RPMI7951 (cell line): Measurements from ENCODE around the gene CHPF2. TPM values are rescaled to one million over a fixed set of nuclear protein-coding genes. Genes with fewer than 3 reads are reported as not detected.
A peak's percentile ranks its signal among the peaks of the same experiment; 100 is the strongest.

Experiments used
- DNase-seq: peaks from one replicate; pipeline ENCODE4 v3.0.0-alpha.2; 2012; ENCODE audit warnings: low read depth
- total RNA-seq: library from RNA; depleted of rRNA; stranded (reverse); fragments of >200 nt; shearing (Covaris generic); gene quantifications from 2 replicates; pipeline ENCODE4 v1.2.3, GENCODE V29; 2014

Gene CHPF2
- total RNA-seq, 1 experiment from 2014 or later: 28.0 TPM

DNA sequence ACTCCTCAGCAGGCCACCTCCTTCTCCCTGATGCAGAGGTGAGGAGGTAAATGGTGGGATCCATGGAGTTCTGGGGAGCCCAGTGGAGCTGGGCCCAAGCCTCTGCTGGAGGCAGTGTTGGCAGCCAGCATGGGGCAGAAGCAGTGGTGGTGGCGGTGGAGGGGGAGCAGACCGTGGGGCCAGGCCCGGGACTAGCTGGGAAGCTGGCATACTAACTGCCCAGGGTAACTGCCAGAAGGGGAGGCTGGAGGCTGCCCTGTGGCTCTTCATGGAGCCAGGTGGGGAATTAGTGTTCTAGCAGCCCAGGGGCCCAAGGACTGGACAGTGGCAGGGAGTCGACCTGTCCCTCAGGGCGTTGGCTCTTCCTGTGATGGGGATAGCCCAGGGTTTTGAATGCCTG is 32.3 kb downstream of the CHPF2 start:
- no peak for DNase-seq

DNA sequence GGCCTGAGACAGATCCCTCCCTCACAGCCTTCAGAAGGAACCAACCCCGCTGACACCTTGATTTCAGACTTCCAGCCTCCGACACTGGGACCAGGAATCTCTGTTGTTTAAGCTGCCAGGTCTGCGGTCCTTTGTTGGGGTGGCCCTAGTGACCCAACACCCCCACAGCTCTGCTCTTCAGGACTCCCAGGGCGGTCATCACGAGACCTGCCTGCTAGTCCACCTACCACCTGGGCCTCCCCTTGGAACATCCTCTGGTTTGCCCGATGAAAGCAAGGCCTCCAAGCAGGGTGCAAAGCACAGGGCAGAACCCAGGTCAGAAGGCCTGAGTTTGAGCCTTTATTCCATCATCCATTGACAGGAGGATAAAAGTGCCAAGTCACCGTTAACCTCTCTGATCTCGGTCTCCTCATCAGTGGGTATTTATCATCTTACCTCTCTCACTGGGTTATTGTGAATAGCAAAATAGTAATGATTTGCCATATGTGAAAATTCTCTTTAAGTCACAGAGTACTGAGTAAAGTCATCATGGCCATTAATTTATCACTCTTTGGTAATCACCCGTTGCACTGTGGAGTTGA is 33.2 kb downstream of the CHPF2 start:
- no peak for DNase-seq

DNA sequence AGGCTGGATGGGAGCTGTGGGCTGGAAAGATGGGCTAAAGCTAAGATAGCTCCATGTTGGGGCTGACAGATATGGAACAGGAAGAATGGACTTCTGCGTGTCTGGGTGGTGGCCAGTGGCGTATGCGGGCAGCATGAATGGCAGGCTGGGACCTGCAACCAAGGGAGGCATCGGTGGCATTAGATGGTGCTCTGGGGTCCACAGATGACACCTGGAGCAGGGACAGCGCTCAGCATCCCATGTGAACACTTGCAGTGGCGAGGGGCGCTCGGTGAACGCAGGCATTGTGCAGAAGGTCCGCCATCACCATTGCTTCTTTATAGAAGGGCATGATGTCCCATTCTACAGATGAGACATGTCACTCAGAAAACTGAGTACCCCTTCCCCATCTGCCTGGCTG is 37.2 kb downstream of the CHPF2 start:
- DNase-seq: no peak

DNA sequence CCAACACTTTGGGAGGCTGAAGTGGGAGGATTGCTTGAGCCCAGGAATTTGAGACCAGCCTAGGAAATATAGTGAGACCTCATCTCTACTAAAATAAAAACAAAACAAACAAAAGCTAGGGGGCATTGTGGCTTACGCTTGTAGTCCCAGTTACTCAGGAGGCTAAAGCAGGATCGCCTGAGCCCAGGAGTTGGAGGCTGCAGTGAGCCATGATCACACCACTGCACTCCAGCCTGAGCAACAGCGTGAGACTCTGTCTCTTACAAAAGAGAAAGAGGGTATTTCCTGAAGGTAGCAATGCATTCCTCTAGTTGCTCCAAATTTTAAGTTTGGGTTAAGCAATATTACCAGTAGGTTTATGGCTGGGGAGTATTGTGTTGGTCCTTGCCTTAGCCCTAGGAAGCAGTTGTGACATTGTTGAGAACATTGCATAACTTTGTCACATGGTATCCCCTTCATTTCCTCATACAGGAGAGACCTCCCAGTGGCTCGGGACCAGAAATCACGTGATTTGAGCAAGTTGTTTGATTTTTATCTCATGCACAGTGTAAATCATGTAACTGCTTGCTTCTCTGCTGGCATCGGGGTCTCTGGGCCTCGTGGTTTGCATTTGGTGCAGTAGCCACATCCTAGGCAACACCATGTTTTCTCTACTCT is 39.5 kb downstream of the CHPF2 start:
- DNase-seq: no peak

DNA sequence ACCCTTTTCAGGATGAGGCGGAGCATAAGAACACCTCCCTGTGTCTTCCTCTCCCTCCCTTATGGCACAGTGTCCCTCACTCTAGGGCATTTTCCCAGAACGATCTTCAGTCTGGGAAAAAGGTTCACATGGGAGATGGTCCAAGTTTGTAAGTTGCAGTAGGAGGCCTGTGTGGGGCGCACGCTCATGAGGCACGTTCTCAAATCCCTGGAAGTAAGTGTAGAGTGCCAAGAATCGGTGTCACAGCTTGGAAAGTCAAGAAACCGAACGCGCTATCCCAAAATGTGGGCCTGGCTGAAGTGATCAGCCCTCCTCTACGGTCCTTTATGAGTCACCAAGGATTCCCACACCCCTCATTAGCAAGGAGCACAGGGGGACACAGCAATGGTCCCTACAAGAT is 40.1 kb downstream of the CHPF2 start:
- DNase-seq: no peak

DNA sequence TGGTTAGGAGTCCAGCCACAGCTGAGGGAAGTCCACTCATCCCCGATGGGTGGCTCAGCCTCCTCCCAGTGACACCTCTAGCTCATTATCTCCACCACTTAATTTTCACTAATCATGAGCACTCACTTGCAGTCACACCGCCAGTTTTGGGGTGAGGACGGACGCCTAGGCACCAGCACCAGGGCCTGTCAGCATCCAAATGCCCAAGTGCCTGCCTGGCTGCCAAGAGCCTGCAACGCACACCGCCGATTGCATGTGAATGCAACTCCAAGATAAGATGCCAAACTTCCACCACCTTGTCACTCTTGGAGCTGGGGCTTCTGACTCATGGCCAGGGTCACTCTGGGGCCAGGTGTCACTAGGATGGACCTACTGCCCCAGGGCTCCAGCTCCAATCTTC is 40.6 kb downstream of the CHPF2 start:
- no peak for DNase-seq

DNA sequence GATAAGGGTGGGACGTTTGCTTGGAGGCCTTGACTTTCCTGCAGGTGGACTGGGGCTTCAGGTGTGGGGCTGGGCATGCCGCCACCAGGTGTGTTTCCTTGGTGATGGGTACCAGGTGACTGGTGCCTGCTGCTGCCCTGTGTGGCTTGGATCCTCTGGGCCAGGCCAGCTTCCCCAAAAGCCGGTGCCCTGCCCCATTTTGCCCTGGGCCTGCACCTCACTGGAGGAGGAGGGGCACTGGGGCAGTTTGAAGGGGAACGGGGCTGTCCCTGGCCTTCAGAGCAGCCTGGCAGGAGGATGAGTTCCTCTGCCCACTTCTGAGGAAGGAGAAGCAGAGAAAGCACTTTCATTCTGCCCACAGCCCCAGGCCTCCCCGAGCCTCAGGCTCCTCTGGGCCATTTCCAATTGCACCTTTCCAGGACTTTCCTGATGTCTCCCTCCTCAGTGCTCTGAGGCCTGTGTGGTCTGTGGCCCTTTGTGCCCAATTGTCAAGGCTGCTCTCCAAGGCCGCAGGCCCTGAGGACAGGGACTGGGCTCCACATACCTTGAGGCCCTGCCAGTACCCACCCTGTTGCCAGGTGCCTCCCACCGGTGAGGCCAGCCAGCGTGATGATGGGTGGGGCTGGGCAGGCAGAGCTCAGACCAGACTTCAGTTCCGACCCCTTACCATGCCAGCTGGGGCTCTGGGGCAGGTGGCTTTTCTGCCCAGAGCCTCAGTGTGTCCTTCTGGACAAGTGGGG is 41.5 kb downstream of the CHPF2 start:
- no peak for DNase-seq

DNA sequence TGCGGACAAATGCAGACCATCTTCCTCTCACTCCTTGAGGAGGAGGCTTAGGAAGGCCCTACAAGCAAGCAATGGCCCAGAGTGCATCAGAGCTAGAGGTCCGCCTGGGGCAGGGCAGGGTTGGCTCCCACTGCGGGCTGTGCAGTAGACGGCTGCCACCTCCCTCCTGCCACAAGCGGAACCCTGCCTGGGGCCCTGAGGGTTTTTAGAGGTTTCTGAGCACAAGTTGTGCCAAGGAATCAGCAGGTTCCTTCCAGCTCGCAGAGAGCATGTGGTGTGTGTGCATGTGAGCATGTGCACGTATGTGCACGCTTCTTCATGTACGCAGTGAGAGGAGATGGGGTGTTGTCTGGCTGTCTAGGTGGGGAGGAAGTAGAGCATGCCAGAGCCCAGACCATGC is 42.1 kb downstream of the CHPF2 start:
- no peak for DNase-seq

DNA sequence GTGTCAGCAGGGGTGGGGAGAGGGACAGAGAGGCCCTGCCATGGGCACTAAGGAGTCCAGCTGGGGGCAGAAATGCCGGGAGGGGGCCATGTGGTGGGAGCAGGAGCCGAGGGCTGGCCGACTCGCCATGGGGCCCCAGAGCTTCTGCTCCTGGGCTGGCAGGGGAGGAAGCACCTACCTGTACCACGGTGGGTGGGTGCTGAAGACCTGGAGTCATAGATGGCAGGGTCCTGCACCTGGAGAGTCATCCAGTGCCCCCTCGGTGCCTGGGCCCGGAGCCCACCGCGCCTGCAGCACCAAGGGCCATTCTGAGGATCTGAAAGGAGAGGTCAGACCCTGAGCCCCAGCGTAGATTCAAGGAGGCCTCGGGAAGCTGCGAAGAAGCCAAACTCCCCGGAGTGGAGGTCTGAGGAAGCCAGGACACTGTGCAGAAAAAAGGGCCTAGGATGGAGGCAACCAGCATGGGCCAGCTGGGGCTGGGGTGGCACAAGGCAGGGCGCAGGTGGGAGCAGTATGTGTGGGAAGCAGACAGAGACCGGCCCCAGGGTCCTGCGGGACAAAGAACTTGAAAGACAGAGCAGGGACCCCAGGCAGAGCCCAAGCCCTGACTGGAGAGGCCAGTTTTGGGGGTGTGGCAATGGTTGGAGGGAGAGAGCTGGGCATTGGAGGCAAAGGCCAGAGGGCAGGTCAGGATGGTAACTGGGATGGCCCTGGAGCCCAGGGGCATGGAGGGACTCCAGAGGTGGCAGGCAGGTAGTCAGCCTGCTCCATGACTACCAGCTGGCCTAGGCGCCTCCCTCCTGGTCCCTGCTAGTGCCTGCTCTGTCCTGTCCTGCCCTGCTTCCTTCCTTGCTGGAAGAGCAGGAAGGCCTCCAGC is 42.9 kb downstream of the CHPF2 start:
- DNase-seq: no peak

DNA sequence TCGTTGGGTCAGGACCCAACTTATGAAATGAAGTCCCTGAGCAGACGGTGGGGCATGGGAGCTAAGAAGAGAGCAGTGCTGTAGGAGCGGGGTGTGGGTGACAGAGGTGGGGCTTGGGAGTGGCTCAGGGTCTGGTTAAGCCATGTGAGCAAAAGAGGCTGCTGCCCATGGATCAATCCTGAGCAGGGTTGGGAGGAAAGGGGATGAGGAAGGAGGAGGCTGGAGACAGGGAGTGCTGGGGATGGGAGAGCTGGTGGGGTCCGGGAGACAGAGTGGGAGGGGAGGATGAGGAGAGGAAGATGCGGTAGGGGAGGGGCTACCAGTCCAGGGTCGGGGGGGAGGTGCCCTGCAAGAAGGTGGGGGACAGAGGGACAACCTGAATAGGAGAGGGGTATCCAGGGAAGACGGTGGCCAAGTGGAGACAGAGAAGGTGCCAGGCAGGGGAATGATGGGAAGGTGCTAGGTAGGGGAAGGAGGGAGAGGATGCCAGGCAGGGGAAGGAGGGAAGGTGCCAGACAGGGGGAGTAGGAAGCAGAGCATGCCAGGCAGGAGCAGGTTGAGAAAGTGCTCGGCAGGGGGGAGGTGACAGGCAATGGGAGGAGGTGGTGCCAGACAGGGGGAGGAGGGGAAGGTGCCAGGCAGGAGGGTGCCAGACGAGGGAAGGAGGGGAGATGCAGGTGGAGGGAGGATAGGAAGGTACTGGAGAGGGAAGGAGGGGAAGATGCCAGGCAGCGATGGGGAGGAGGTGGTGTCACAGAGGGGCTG is 43.7 kb downstream of the CHPF2 start:
- no peak for DNase-seq

DNA sequence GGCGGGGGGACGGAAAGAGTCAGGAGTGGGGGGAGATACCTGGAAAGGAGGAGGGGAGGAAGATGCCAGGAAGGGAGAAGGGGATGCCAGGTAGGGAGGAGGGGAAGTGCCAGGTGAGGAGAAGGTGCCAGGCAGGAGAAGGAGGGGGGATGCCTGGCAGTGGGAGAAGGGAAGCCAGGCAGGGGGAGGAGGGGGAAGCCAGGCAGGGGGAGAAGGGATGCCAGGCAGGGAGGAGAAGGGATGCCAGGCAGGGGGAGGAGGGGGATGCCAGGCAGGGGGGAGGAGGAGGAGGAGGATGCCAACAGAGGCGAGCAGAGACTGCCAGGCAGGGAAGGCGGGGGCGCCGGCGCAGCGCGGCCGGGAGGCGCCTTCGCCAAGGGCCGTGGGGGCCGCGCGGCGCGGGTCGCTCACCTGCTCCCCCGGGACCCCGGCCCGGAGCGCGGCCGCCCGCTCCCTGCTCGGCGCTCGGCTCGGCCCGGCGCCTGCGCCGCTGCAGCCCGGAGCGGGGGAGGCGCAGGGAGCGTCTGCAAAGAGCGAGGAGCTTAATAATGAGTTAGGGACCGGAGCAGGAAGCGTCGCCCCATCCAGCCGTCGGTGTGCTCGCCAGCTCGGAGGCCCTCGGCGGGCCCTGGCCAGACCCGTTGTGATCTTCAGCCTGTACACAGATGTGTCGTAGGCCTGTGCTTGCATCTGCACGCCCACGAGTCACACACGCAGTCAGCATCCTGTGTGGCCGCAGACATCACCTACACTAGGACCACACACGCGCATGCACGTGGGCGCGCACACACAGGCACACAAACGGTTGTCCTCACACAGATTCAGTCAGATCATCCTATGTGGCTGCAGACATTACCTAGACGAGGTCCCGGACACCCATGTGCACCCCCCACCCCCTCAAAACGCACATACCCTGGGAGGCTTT is 44.6 kb downstream of the CHPF2 start:
- DNase-seq: peak; percentile 49

DNA sequence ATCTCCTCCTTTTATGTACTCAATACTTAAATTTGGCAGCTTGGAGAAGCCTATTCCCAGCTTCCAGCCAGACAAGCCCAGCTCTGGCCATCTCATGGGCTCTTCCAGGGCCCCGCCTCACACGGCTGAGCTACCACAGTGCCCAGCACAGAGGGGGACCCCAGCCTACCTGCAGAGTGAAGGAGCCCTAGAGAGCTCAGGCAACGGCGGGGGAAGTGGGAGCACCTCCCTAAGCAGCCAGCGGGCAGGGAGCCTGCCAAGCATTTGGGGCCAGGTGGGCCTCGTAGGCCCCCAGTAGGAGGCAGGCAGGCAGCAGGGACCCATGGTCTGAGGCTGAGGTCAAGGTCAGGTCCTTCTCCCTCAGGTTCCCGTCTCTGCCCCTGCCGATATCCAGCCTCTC is 45.3 kb downstream of the CHPF2 start:
- DNase-seq: no peak

DNA sequence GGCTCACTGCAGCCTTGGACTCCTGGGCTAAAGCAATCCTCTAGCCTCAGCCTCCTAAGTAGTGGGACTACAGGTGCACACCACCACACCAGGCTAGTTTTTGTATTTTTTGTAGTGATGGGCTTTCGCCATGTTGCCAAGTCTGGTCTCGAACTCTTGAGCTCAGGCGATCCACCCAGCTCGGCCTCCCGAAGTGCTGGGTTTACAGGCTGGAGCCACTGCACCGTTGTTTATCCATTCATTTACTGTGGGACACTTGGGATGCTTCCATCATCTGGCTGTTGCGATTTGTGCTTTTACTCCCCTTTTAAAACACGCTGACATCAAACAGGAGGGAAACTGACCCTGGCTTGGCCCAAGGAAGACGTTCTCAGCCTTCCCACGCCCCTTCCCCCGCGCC is 46.7 kb downstream of the CHPF2 start:
- DNase-seq: no peak

DNA sequence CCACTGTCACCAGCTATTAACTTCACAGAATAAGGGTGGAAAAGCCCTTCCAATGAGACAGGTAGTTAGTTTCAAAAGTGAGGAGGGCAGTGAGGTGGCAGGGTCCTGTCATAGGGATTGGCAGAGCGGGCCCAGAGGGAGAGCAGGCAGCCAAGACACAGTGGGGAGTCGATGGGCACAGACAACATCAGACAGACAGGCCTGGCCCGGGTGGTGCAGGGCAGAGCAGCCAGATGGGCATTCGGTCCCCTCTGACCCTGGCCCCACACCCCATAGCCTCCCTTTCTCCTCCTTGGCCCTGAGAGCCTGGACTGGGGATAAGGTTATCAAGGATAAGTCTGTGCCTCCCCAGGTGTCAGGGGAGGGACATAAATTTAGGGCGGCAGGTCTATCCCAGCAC is 47.6 kb downstream of the CHPF2 start:
- no peak for DNase-seq

DNA sequence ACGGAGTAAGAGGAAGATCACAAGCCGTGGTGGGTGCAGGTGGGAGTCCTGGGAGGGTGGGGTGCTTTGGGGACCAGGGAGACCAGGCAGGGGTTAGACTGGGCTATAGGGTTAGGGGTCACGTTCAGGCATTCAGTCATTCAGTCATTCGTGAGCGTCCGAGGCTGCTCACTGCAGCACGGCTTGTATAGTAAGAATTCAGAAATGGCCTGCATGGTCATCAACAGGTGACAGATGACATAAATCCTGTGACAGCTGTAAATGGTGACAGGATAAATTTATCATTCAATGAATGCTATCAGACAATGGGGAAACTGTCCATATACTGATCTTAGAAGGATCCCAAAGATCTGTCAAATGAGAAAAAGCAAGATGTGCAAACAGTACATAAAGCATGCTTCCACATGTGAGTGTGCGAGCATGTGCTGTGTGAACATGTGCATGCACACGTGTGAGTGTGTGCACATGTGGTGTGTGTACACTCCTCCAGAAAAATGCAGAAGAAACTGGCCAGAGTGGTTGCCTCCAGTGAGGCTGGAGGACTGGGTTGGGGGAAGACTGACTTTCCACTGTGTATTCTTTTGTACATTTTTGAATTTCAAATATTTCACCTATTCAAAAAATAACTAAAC is 48.2 kb downstream of the CHPF2 start:
- no peak for DNase-seq

DNA sequence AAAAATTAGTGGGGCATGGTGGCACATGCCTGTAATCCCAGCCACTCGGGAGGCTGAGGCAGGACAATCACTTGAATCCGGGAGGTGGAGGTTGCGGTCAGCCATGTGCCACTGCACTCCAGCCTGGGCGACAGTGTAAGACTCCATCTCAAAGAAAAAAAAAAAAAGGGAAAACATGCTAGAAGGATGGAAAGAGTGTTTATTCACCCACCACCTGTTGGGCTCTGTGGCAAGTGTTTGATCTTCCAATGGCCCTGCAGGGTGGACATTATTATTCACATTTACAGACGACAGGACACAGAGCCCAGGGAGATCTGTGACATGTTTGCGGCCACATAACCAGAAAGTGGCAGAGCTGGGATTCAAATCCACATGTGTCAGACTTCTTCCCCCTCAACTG is 49.4 kb downstream of the CHPF2 start:
- no peak for DNase-seq

DNA sequence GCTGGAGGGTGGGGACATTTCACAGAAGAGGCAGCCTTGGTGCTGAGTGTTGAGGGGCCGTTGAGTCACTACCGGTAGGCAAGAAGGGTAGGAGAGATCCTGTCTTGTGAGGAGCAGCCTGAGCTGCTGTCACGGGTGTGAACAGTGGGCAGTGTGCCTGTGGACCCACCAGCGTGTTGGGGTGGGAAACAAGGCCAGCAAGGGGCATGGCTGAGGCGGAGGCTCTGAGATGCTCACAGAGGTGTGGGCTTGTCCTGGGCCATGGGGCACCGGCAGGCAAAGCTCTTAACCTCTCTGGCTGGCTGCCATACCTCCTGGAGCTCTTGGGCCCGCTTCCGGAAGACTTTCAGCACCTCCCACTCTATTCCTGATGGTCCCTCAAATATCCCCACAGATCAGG is 49.8 kb downstream of the CHPF2 start:
- DNase-seq: no peak

DNA sequence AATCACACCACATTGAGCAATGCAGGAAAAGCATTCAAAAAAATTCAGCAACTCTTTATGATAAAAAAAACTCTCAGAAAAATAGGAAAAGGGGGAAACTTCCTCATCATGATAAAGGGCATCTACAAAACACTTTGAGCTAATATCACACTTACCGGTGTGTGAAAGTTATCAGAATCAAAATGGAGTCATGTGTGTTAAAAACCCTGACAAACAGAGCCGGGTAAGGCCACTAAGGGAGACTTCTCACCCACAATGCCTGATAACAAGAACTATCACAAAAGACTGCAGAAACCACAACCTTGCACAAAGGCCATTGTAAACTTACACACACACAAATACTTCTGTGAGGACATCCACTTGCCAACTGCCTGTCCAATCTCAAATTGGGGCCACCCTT is 51.0 kb downstream of the CHPF2 start:
- no peak for DNase-seq

DNA sequence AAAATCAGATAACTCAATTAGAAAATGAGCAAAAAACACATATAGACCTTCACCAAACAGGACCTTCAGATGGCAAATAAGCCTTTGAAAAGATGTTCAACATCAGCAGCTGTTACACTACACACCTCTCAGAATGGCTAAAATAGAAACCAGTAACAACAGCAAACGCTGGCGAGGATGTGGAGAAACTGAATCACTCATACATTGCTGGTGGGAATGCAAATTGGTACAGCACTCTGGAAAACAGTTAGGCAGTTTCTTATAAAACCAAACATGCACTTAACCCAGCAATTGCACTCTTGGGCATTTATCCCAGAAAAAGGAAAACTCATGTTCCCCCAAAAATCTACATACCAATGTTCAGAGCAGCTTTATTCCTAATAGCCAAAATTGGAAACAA is 53.9 kb downstream of the CHPF2 start:
- DNase-seq: no peak
